ENCODE measurements around the gene LSG1. TPM values are rescaled to one million over a fixed set of nuclear protein-coding genes. Genes with fewer than 3 reads are reported as not detected.

The LSG1 gene
- total RNA-seq, 3 donors from 2014 or later (not counting 1 experiment from before 2014, with no cell fraction given), result 56.4 to 67.6 (median 64.9) TPM

DNA sequence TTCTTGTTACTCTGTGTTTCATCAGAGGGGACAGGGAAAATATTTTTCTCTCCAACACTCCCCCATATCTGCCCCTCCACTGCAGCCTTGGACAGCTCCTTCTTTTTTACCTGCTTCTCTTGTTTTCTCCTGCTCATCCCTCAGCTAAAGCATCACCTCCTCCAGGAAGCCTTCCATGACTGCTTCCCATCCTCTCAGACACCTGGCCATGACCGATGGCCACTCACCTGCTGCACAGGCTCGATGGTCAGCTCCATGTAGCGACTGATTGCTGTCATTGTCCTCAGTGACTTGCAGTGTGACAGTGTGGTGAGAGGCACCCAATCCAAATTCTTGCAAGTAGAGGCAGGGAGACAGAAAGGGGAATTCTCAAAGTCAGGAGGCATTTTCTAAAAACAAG lies 61.3 kb downstream of the LSG1 start:
- no peak overlapping the region for H3K4me3 Mint-ChIP-seq
- no peaks in the 10 kb centered on the region for H3K4me1 Mint-ChIP-seq
- no peaks in the 10 kb centered on the region for H3K4me1 ChIP-seq (ENCODE audit: control insufficient read depth, insufficient read depth, low read length)

DNA sequence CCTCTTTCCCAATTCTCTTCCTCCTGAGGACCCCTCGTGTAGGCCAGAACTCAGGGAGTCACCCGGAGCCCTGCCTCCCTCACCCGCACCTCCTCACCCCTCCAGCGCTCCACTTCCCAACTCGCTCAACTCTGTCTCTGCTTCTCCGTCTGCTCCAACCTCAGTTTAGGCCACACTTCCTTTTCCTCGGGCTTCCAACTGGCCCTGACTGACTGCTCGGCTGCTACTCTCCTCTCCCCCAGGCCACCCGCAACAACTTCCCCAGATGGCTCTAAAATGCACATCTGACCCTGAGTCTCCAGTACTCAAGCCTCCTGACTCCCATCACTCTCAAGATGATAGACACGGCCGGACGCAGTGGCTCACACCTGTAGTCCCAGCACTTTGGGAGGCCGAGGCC lies 62.4 kb downstream of the LSG1 start:
- Mint-ChIP-seq H3K9me3 (no peaks in the 10 kb centered on the region), H3K27ac (no peak overlapping the region), H3K4me3 (no peak overlapping the region), H3K36me3 (no peaks in the 10 kb centered on the region), H3K27me3 (ENCODE audit: low read depth in 2 of 2) (no peaks in the 10 kb centered on the region), H3K4me1 (no peaks in the 10 kb centered on the region)
- TF ChIP-seq CTCF (IDR thresholded peaks at IDR 0.05), result no peak
- H3K4me1 ChIP-seq (ENCODE audit: control insufficient read depth, insufficient read depth, low read length), result no peaks in the 10 kb centered on the region
- intact Hi-C loops (cut with micrococcal nuclease), result no loop called here
- H3K27me3 ChIP-seq (ENCODE audit: control insufficient read depth, insufficient read depth, low read length), result no peaks in the 10 kb centered on the region
- no peaks in the 10 kb centered on the region for H3K36me3 ChIP-seq (ENCODE audit: control insufficient read depth, insufficient read depth, low read length)
- WGBS (ENCODE audit: insufficient coverage), result 91% methylated on average over 13 of the region's 13 CpGs
- no peak for DNase-seq
- no peaks in the 10 kb centered on the region for H3K9me3 ChIP-seq (ENCODE audit: control insufficient read depth, insufficient read depth, low read length)
- no peak overlapping the region for H3K27ac ChIP-seq (ENCODE audit: low read length)
- no peak overlapping the region for H3K4me3 ChIP-seq (ENCODE audit: low read length)
- no peak for ATAC-seq

More for the DNA sequence above, 61.3 kb downstream of the LSG1 start:
- no peak overlapping the region for H3K27ac ChIP-seq (ENCODE audit: low read length)
- Mint-ChIP-seq H3K27me3 (ENCODE audit: low read depth in 2 of 2) (no peaks in the 10 kb centered on the region), H3K36me3 (no peaks in the 10 kb centered on the region), H3K27ac (no peak overlapping the region), H3K9me3 (no peaks in the 10 kb centered on the region)
- WGBS (ENCODE audit: insufficient coverage), result 94% methylated on average over 3 of the region's 3 CpGs
- no peak overlapping the region for H3K4me3 ChIP-seq (ENCODE audit: low read length)
- no peak for DNase-seq
- no peak for TF ChIP-seq CTCF (IDR thresholded peaks at IDR 0.05)
- no peak for ATAC-seq
- intact Hi-C loops (cut with micrococcal nuclease), result no loop called here
- H3K9me3 ChIP-seq (ENCODE audit: control insufficient read depth, insufficient read depth, low read length), result no peaks in the 10 kb centered on the region
- no peaks in the 10 kb centered on the region for H3K27me3 ChIP-seq (ENCODE audit: control insufficient read depth, insufficient read depth, low read length)
- H3K36me3 ChIP-seq (ENCODE audit: control insufficient read depth, insufficient read depth, low read length), result no peaks in the 10 kb centered on the region

- no peak overlapping the region for H3K27ac Mint-ChIP-seq
- ATAC-seq, result no peak
- intact Hi-C loops (cut with micrococcal nuclease), result no loop called here
Measured at GRCh38 chr3:194608981-194609380, 63.0 kb downstream of the LSG1 start.

More at GRCh38 chr3:194608981-194609380, 63.0 kb downstream of the LSG1 start:
- Histone ChIP-seq H3K27me3 (ENCODE audit: control insufficient read depth, insufficient read depth, low read length) (no peaks in the 10 kb centered on the region), H3K4me1 (ENCODE audit: control insufficient read depth, insufficient read depth, low read length) (no peaks in the 10 kb centered on the region), H3K4me3 (ENCODE audit: low read length) (no peak overlapping the region), H3K9me3 (ENCODE audit: control insufficient read depth, insufficient read depth, low read length) (no peaks in the 10 kb centered on the region), H3K27ac (ENCODE audit: low read length) (no peak overlapping the region), H3K36me3 (ENCODE audit: control insufficient read depth, insufficient read depth, low read length) (no peaks in the 10 kb centered on the region)
- Mint-ChIP-seq H3K27me3 (ENCODE audit: low read depth in 2 of 2) (no peaks in the 10 kb centered on the region), H3K4me3 (no peak overlapping the region), H3K4me1 (no peaks in the 10 kb centered on the region), H3K36me3 (no peaks in the 10 kb centered on the region), H3K9me3 (no peaks in the 10 kb centered on the region)
- TF ChIP-seq CTCF (IDR thresholded peaks at IDR 0.05), result no peak
- WGBS (ENCODE audit: insufficient coverage), result 86% methylated on average over 9 of the region's 9 CpGs
- DNase-seq, result no peak

All from natural killer cell (primary cell).